HepG2 (cell line): ENCODE data around the gene RER1. TPM values are rescaled to one million over a fixed set of nuclear protein-coding genes. Genes with fewer than 3 reads are reported as not detected.

Experiments
- ATAC-seq: fragments of 200-7000 bp; cut with Tn5 transposase; 3 replicates; pipeline ENCODE4 v1.9.1; 2020; ENCODE audit warnings: mild to moderate bottlenecking, moderate library complexity
- BruUV-seq: library from RNA; stranded (reverse); fragments of 400-500 nt; replicated peaks from 2 replicates; lab custom pipeline; 2021; lab: Mats Ljungman, UMichigan
- CTCF ChIA-PET: fragments of 300-600 bp; formaldehyde crosslinking; extraction: SDS; loops from one replicate; lab custom pipeline; 2021; ENCODE audit warnings: low total read pairs, inconsistent platforms, low intra/inter-chr PET ratio; lab: Yijun Ruan, JAX
- POLR2A ChIA-PET: fragments of 350-600 bp; sonication (Branson Sonifier 250); formaldehyde crosslinking; loops from one replicate; lab custom pipeline; 2020; ENCODE audit warnings: antibody characterized with exemption, inconsistent platforms; lab: Yijun Ruan, JAX
- DNase-seq: peaks from one replicate; pipeline ENCODE4 v3.0.0-alpha.2; 2015; ENCODE audit warnings: low spot score
- FAIRE-seq: peaks from 3 replicates; lab custom pipeline; 2011; peaks lifted over from hg19 to GRCh38; lab: Jason Lieb, UNC
- H2AFZ ChIP-seq: one replicate; pipeline ENCODE4 v1.6.1; 2011; ENCODE audit warnings: low read length, inconsistent platforms
- H3K27ac ChIP-seq: fragments of 300-600 bp; 3 replicates; pipeline ENCODE4 v1.8.0; 2011; ENCODE audit warnings: mixed run types, mild to moderate bottlenecking, mixed read lengths, low read length, inconsistent platforms; ENCODE audit not compliant: insufficient read depth; ENCODE audit errors: extremely low read length
- H3K27me3 ChIP-seq, 2 experiments: fragments of 200-600 bp in 1 of 2; 2 replicates in 1 of 2; 3 replicates in 1 of 2; pipeline versions ENCODE4 v1.6.0 to v1.8.0; 2011; ENCODE audit warnings: low read length in 2 of 2, mild to moderate bottlenecking in 2 of 2, moderate library complexity in 2 of 2, inconsistent platforms in 1 of 2; ENCODE audit not compliant: insufficient read depth in 2 of 2, control insufficient read depth in 1 of 2
- H3K36me3 ChIP-seq, 2 experiments: fragments of 200-600 bp in 1 of 2; replicated peaks in 1 of 2; 2 replicates in 1 of 2; 3 replicates in 1 of 2; pipeline versions ENCODE4 v1.5.1 to v1.8.0; 2011; ENCODE audit warnings: low read length in 2 of 2, inconsistent platforms in 1 of 2; ENCODE audit not compliant: insufficient read depth in 2 of 2, control insufficient read depth in 1 of 2
- H3K4me1 ChIP-seq: 2 replicates; pipeline ENCODE4 v1.5.1; 2012; ENCODE audit warnings: low read length, inconsistent platforms; ENCODE audit not compliant: insufficient read depth
- H3K4me2 ChIP-seq: 2 replicates; pipeline ENCODE4 v1.6.0; 2011; ENCODE audit warnings: low read depth, low read length, inconsistent platforms
- H3K4me3 ChIP-seq, 3 experiments: fragments of 200-600 bp in 1 of 3; sonication (generic), shearing (Covaris generic) in 1 of 3; replicated peaks in 1 of 3; 2 replicates each; pipeline ENCODE4 v1.5.1; 2011 to 2016; ENCODE audit warnings: low read length in 3 of 3, inconsistent platforms in 2 of 3, low read depth in 2 of 3, mild to moderate bottlenecking in 2 of 3, control low read depth in 1 of 3, mixed read lengths in 1 of 3; ENCODE audit not compliant: insufficient read depth in 1 of 3
- H3K79me2 ChIP-seq: one replicate; pipeline ENCODE4 v1.6.1; 2011; ENCODE audit warnings: low read length, inconsistent platforms; ENCODE audit not compliant: insufficient read depth
- H3K9ac ChIP-seq: 2 replicates; pipeline ENCODE4 v1.6.0; 2011; ENCODE audit warnings: mild to moderate bottlenecking, low read depth, low read length, inconsistent platforms; ENCODE audit not compliant: insufficient read depth
- H3K9me3 ChIP-seq: 2 replicates; pipeline ENCODE4 v1.5.1; 2012; ENCODE audit warnings: mild to moderate bottlenecking, low read length
- H4K20me1 ChIP-seq: 2 replicates; pipeline ENCODE4 v1.6.0; 2011; ENCODE audit warnings: inconsistent platforms, mild to moderate bottlenecking, low read length, moderate library complexity; ENCODE audit not compliant: insufficient read depth
- ELF4 ChIP-seq: sonication (generic); formaldehyde crosslinking; IDR thresholded peaks from 2 replicates; pipeline ENCODE4 v1.5.0; 2020; ENCODE audit warnings: missing genetic modification reagents, mild to moderate bottlenecking, moderate library complexity, borderline replicate concordance
- GTF3A ChIP-seq: sonication (generic); formaldehyde crosslinking; conservative IDR thresholded peaks from 2 replicates; pipeline ENCODE4 v1.4.0; 2020; ENCODE audit warnings: mild to moderate bottlenecking, missing genetic modification reagents
- LCORL ChIP-seq, 2 experiments: fragments of 450-650 bp in 1 of 2; sonication (generic) in 1 of 2; formaldehyde crosslinking in 1 of 2; IDR thresholded peaks; 2 replicates each; pipeline versions ENCODE4 v1.5.0 to v1.6.1; 2017 to 2020; ENCODE audit warnings: antibody characterized with exemption in 1 of 2, missing genetic modification reagents in 1 of 2
- PITX1 ChIP-seq: sonication (generic); formaldehyde crosslinking; IDR thresholded peaks from 2 replicates; pipeline ENCODE4 v1.5.1; 2020; ENCODE audit warnings: mild to moderate bottlenecking, missing genetic modification reagents
- RXRA ChIP-seq: sonication (generic); formaldehyde crosslinking; IDR thresholded peaks from 2 replicates; pipeline ENCODE4 v1.5.1; 2020; ENCODE audit warnings: missing genetic modification reagents
- RXRB ChIP-seq: IDR thresholded peaks from 2 replicates; pipeline ENCODE4 v1.6.1; 2016; ENCODE audit warnings: borderline replicate concordance, missing genetic modification reagents, missing compliant biosample characterization
- SRY ChIP-seq: sonication (generic); formaldehyde crosslinking; IDR thresholded peaks from 2 replicates; pipeline ENCODE4 v1.8.0; 2022; ENCODE audit warnings: mild to moderate bottlenecking, missing genetic modification reagents
- SYNCRIP ChIP-seq: fragments of 200-400 bp; formaldehyde crosslinking; IDR thresholded peaks from 2 replicates; pipeline ENCODE4 v1.6.1; 2018; ENCODE audit warnings: mild to moderate bottlenecking, low read depth, low read length; ENCODE audit not compliant: insufficient read depth
- TEAD2 ChIP-seq: sonication (generic); formaldehyde crosslinking; IDR thresholded peaks from 2 replicates; pipeline ENCODE4 v1.9.0; 2021; ENCODE audit warnings: missing genetic modification reagents
- TGIF2 ChIP-seq: IDR thresholded peaks from 2 replicates; pipeline ENCODE4 v1.6.1; 2016; ENCODE audit warnings: control low read depth, missing compliant biosample characterization
- ZKSCAN1 ChIP-seq: fragments of 150-350 bp; IDR thresholded peaks from 2 replicates; pipeline ENCODE4 v1.6.1; 2014; ENCODE audit warnings: low read length
- ZNF12 ChIP-seq: sonication (generic); formaldehyde crosslinking; IDR thresholded peaks from 2 replicates; pipeline ENCODE4 v1.5.0; 2020; ENCODE audit warnings: missing genetic modification reagents
- ZNF256 ChIP-seq: sonication (generic); formaldehyde crosslinking; conservative IDR thresholded peaks from 2 replicates; pipeline ENCODE4 v1.4.0; 2020; ENCODE audit warnings: missing genetic modification reagents
- ZNF276 ChIP-seq: sonication (generic); formaldehyde crosslinking; IDR thresholded peaks from 2 replicates; pipeline ENCODE4 v1.4.0; 2020; ENCODE audit warnings: mild to moderate bottlenecking, low read depth, missing genetic modification reagents
- ZNF703 ChIP-seq: sonication (generic); formaldehyde crosslinking; IDR thresholded peaks from 2 replicates; pipeline ENCODE4 v1.5.1; 2020; ENCODE audit warnings: missing genetic modification reagents, mild to moderate bottlenecking, moderate library complexity, borderline replicate concordance
- ZNF770 ChIP-seq: sonication (generic); formaldehyde crosslinking; IDR thresholded peaks from 2 replicates; pipeline ENCODE4 v1.5.0; 2020; ENCODE audit warnings: mild to moderate bottlenecking, missing genetic modification reagents
- WGBS: methylation state at CpG from one replicate; pipeline ENCODE4 v1.1.6; 2017; ENCODE audit warnings: low lambda C conversion rate; 5-methylcytosine and 5-hydroxymethylcytosine counted together
- in situ Hi-C: cut with HindIII; loops from 2 replicates; pipeline ENCODE4 v1.10.0; 2017; ENCODE audit warnings: low pct_unique_long_range_greater_than_20kb; ENCODE audit not compliant: extremely low pct_ligation_motif_present
- intact Hi-C: fragments of 100-400 bp; cut with micrococcal nuclease; formaldehyde crosslinking; loops from one replicate; pipeline ENCODE4 v1.10.0; 2022; ENCODE audit not compliant: unreplicated experiment
- polyA plus RNA-seq, 8 experiments: library from polyadenylated mRNA; depleted of rRNA in 3 of 8; stranded (reverse) in 7 of 8; unstranded in 1 of 8; fragments of >200 nt; fragmentation: Illumina TruSeq in 4 of 8; extraction: Trizol in 4 of 8; gene quantifications; 2 replicates each; pipeline versions ENCODE4 v1.2.1 to v1.2.3, GENCODE V29; 2011 to 2016; ENCODE audit warnings: low read depth in 4 of 8, missing spikeins in 1 of 8, mixed read lengths in 1 of 8; ENCODE audit not compliant: insufficient read depth in 1 of 8
- total RNA-seq, 5 experiments: library from RNA; depleted of rRNA; stranded (reverse); fragments of >200 nt; fragmentation: Illumina TruSeq; extraction: Trizol; gene quantifications; 2 replicates each; pipeline ENCODE4 v1.2.3, GENCODE V29; 2016; ENCODE audit warnings: low read depth in 1 of 5

Gene RER1
- total and polyA plus RNA-seq, 2 of the 13 experiments (the other 11 are each of a cell fraction or from before 2014, with no cell fraction given): 128 to 164 TPM

GRCh38 chr1:2356401-2356800 is 35.2 kb upstream of the RER1 start (continued):
- no peak for TF ChIP-seq ZNF12 (CRISPR knock-in tag)
- TF ChIP-seq ZNF770 (CRISPR knock-in tag): no peak
- TF ChIP-seq TGIF2 (CRISPR knock-in tag): no peak
- TF ChIP-seq ELF4: no peak

- H4K20me1 ChIP-seq: no peaks in the 10 kb centered on the region
- intact Hi-C loops (no loop called here), in situ Hi-C loops (no loop called here)
- H3K27me3 ChIP-seq: peaks cover 0 to 2% of the 10 kb centered on the region in 2 experiments; a peak in 2 of 5 replicates
- H2AFZ ChIP-seq: no peak overlapping the region
- H3K4me3 ChIP-seq: no peak overlapping the region
- no peaks in the 10 kb centered on the region for H3K4me1 ChIP-seq
- no TSS peak for BruUV-seq
- WGBS: 68% methylated on average over 4 of the region's 37 CpGs
- H3K36me3 ChIP-seq: no peaks in the 10 kb centered on the region
- no peak overlapping the region for H3K4me2 ChIP-seq
- TF ChIP-seq ZNF276 (CRISPR knock-in tag) (no peak), ZNF256 (CRISPR knock-in tag) (no peak), ZNF703 (CRISPR knock-in tag) (no peak), GTF3A (no peak), RXRB (CRISPR knock-in tag) (no peak), RXRA (no peak), SRY (CRISPR knock-in tag) (no peak), SYNCRIP (no peak), ZKSCAN1 (no peak), PITX1 (CRISPR knock-in tag) (no peak), LCORL (IDR thresholded peaks at IDR 0.05) (no peak), LCORL (CRISPR knock-in tag; IDR thresholded peaks at IDR 0.05) (no peak), TEAD2 (CRISPR knock-in tag) (no peak)
- ChIA-PET CTCF (no interaction called here), POLR2A (no interaction called here)
- no peaks in the 10 kb centered on the region for H3K79me2 ChIP-seq
- FAIRE-seq (no peak), ATAC-seq (no peak), DNase-seq (no peak)
- H3K27ac ChIP-seq: no peak overlapping the region
- no peaks in the 10 kb centered on the region for H3K9me3 ChIP-seq
- H3K9ac ChIP-seq: no peak overlapping the region
Observed at GRCh38 chr1:2356911-2357845, 34.5 kb upstream of the RER1 start.
